ENCODE data around the gene SLC5A8. TPM values are rescaled to one million over a fixed set of nuclear protein-coding genes. Genes with fewer than 3 reads are reported as not detected.

Gene SLC5A8
- total RNA-seq, 1 experiment from 2014 or later, result not detected

GRCh38 chr12:101108130-101108529 is 101.9 kb downstream of the SLC5A8 start:
- Histone ChIP-seq H3K4me3 (replicated peaks in 1 of 2; ENCODE audit: low read depth in 1 of 2, low read length in 2 of 2) (no peak overlapping the region), H3K9me3 (ENCODE audit: control insufficient read depth in 1 of 2, insufficient read depth in 1 of 2, low read depth in 1 of 2, low read length in 2 of 2) (no peaks in the 10 kb centered on the region), H3K27me3 (ENCODE audit: insufficient read depth, low read length) (no peaks in the 10 kb centered on the region), H3K9me2 (ENCODE audit: insufficient read depth) (no peaks in the 10 kb centered on the region), H3K9ac (ENCODE audit: low read length) (no peak overlapping the region), H3K27ac (ENCODE audit: low read depth, low read length) (no peak overlapping the region), H3K79me2 (ENCODE audit: insufficient read depth, low read length) (no peaks in the 10 kb centered on the region), H4K20me1 (ENCODE audit: insufficient read depth) (no peaks in the 10 kb centered on the region), H3K4me2 (ENCODE audit: low read length) (no peak overlapping the region), H3K36me3 (ENCODE audit: control insufficient read depth in 1 of 2, insufficient read depth in 2 of 2, low read length in 2 of 2) (no peaks in the 10 kb centered on the region), H3K4me1 (ENCODE audit: control insufficient read depth in 1 of 2, insufficient read depth in 2 of 2, low read length in 2 of 2) (no peaks in the 10 kb centered on the region), H2AFZ (ENCODE audit: low read depth, low read length, poor library complexity, severe bottlenecking) (no peak overlapping the region)
- ChIA-PET CTCF (no interaction called here), RAD21 (ENCODE audit: low non-redundant PET in 1 of 2, low total read pairs in 2 of 2, uncharacterized antibody in 2 of 2, unreplicated experiment in 2 of 2) (no interaction called here), POLR2A (no interaction called here)
- no TSS peak for BruUV-seq (replicated peaks)
- TF ChIP-seq ELF1 (IDR thresholded peaks at IDR 0.05; ENCODE audit: borderline replicate concordance, low read depth) (no peak), CTCF (IDR thresholded peaks at IDR 0.05 in 2 of 3, conservative IDR thresholded peaks at IDR 0.05 in 1 of 3; ENCODE audit: borderline replicate concordance in 1 of 3, insufficient read depth in 1 of 3, low read depth in 2 of 3, low read length in 2 of 3) (peak; percentile 20 to 37 (median 36); a peak in 4 of 6 replicates), RAD21 (IDR thresholded peaks at IDR 0.05; ENCODE audit: low read depth) (peak; percentile 49), SRF (IDR thresholded peaks at IDR 0.05; ENCODE audit: low read depth) (no peak)
- ATAC-seq (peak; percentile 77), DNase-seq (ENCODE audit: low read depth, low spot score) (peak; percentile 7)
- intact Hi-C loops (cut with micrococcal nuclease), result no loop called here

GRCh38 chr12:101107032-101107763 is 102.8 kb downstream of the SLC5A8 start:
- Histone ChIP-seq H3K9ac (ENCODE audit: low read length) (no peak overlapping the region), H2AFZ (ENCODE audit: low read depth, low read length, poor library complexity, severe bottlenecking) (no peak overlapping the region), H3K27ac (ENCODE audit: low read depth, low read length) (no peak overlapping the region), H3K79me2 (ENCODE audit: insufficient read depth, low read length) (no peaks in the 10 kb centered on the region), H3K36me3 (ENCODE audit: control insufficient read depth in 1 of 2, insufficient read depth in 2 of 2, low read length in 2 of 2) (no peaks in the 10 kb centered on the region), H3K4me1 (ENCODE audit: control insufficient read depth in 1 of 2, insufficient read depth in 2 of 2, low read length in 2 of 2) (no peaks in the 10 kb centered on the region), H3K4me3 (replicated peaks in 1 of 2; ENCODE audit: low read depth in 1 of 2, low read length in 2 of 2) (no peak overlapping the region), H3K9me3 (ENCODE audit: control insufficient read depth in 1 of 2, insufficient read depth in 1 of 2, low read depth in 1 of 2, low read length in 2 of 2) (no peaks in the 10 kb centered on the region), H3K27me3 (ENCODE audit: insufficient read depth, low read length) (no peaks in the 10 kb centered on the region), H4K20me1 (ENCODE audit: insufficient read depth) (no peaks in the 10 kb centered on the region), H3K4me2 (ENCODE audit: low read length) (no peak overlapping the region), H3K9me2 (ENCODE audit: insufficient read depth) (no peaks in the 10 kb centered on the region)
- no TSS peak for BruUV-seq (replicated peaks)
- intact Hi-C loops (cut with micrococcal nuclease), result no loop called here
- no peak for ATAC-seq
- CTCF ChIA-PET, result no interaction called here
- DNase-seq (ENCODE audit: low read depth, low spot score), result no peak
- POLR2A ChIA-PET, result no interaction called here
- no peak for TF ChIP-seq YY1 (IDR thresholded peaks at IDR 0.05; ENCODE audit: extremely low read depth, insufficient replicate concordance, low read depth, low read length)
- RAD21 ChIA-PET (ENCODE audit: low non-redundant PET in 1 of 2, low total read pairs in 2 of 2, uncharacterized antibody in 2 of 2, unreplicated experiment in 2 of 2), result no interaction called here

Other genes with a start within 250 kb of the SLC5A8 start
- 19.3 TPM for gene UTP20, start 69.9 kb upstream of the SLC5A8 start, total RNA-seq (2021; ENCODE audit: unreplicated experiment)
- gene ARL1, start 197.5 kb upstream of the SLC5A8 start, total RNA-seq (2021; ENCODE audit: unreplicated experiment), result 76.0 TPM

Data from HCT116 (cell line).